Endothelial cell of umbilical vein (primary cell): ENCODE measurements around the gene DAB2IP. TPM values are rescaled to one million over a fixed set of nuclear protein-coding genes. Genes with fewer than 3 reads are reported as not detected.

Experiments
- BruUV-seq: library from RNA; stranded (reverse); fragments of 400-500 nt; replicated peaks from 2 replicates; lab custom pipeline; 2021; lab: Mats Ljungman, UMichigan
- CTCF ChIA-PET: fragments of 300-600, 350-600 bp; sonication (Branson Sonifier 250); formaldehyde crosslinking; loops from one replicate; lab custom pipeline; 2021; ENCODE audit warnings: antibody characterized with exemption, inconsistent platforms; lab: Charles Lee
- POLR2A ChIA-PET: fragments of 300-600, 350-600 bp; sonication (Branson Sonifier 250); formaldehyde crosslinking; loops from one replicate; lab custom pipeline; 2021; ENCODE audit warnings: antibody characterized with exemption, inconsistent platforms; lab: Charles Lee
- DNase-seq: peaks from one replicate; pipeline ENCODE4 v3.0.0-alpha.2; 2011; ENCODE audit warnings: low read depth, low spot score
- FAIRE-seq: peaks from 2 replicates; lab custom pipeline; 2011; peaks lifted over from hg19 to GRCh38; lab: Jason Lieb, UNC
- H2AFZ ChIP-seq: 2 replicates; pipeline ENCODE4 v1.6.0; 2012; ENCODE audit warnings: low read depth, low read length, control low read depth, inconsistent platforms
- H3K27ac ChIP-seq: 2 replicates; pipeline ENCODE4 v1.5.1; 2011; ENCODE audit warnings: low read depth, mild to moderate bottlenecking, control low read depth, low read length, moderate library complexity; ENCODE audit not compliant: insufficient read depth
- H3K27me3 ChIP-seq, 2 experiments: 2 replicates each; pipeline versions ENCODE4 v1.6.0 to v1.6.1; 2011; ENCODE audit warnings: low read length in 2 of 2, mixed read lengths in 1 of 2; ENCODE audit not compliant: control insufficient read depth in 2 of 2, insufficient read depth in 2 of 2
- H3K36me3 ChIP-seq, 2 experiments: 2 replicates in 1 of 2; 3 replicates in 1 of 2; pipeline ENCODE4 v1.5.1; 2011; ENCODE audit warnings: low read length in 2 of 2, mild to moderate bottlenecking in 1 of 2, moderate library complexity in 1 of 2; ENCODE audit not compliant: control insufficient read depth in 2 of 2, insufficient read depth in 2 of 2; ENCODE audit errors: extremely low read depth in 1 of 2
- H3K4me1 ChIP-seq: 3 replicates; pipeline ENCODE4 v1.5.1; 2011; ENCODE audit warnings: mild to moderate bottlenecking, low read length; ENCODE audit not compliant: control insufficient read depth, insufficient read depth; ENCODE audit errors: extremely low read depth
- H3K4me2 ChIP-seq: 2 replicates; pipeline ENCODE4 v1.6.1; 2011; ENCODE audit warnings: low read length, control low read depth, mixed read lengths; ENCODE audit not compliant: insufficient read depth
- H3K4me3 ChIP-seq, 3 experiments: fragments of 200-600 bp in 1 of 3; sonication (generic), shearing (Covaris generic) in 1 of 3; replicated peaks in 1 of 3; 2 replicates each; pipeline ENCODE4 v1.5.1; 2011 to 2016; ENCODE audit warnings: control low read depth in 3 of 3, low read length in 3 of 3, mild to moderate bottlenecking in 2 of 3, inconsistent platforms in 1 of 3, low read depth in 1 of 3, moderate library complexity in 1 of 3; ENCODE audit not compliant: insufficient read depth in 1 of 3
- H3K79me2 ChIP-seq: 2 replicates; pipeline ENCODE4 v1.6.0; 2012; ENCODE audit warnings: low read length, inconsistent platforms; ENCODE audit not compliant: control insufficient read depth, insufficient read depth
- H3K9ac ChIP-seq: replicated peaks from 2 replicates; pipeline ENCODE3; 2011; ENCODE audit warnings: low read length, control low read depth; ENCODE audit not compliant: insufficient read depth; ENCODE audit errors: extremely low read depth
- H3K9me1 ChIP-seq: replicated peaks from 3 replicates; pipeline ENCODE4 v1.6.0; 2011; ENCODE audit warnings: mild to moderate bottlenecking, low read length; ENCODE audit not compliant: control insufficient read depth, insufficient read depth; ENCODE audit errors: extremely low read depth
- H3K9me3 ChIP-seq: replicated peaks from 2 replicates; pipeline ENCODE4 v1.5.1; 2012; ENCODE audit warnings: low read length, inconsistent platforms; ENCODE audit not compliant: control insufficient read depth, insufficient read depth
- H4K20me1 ChIP-seq: replicated peaks from 2 replicates; pipeline ENCODE3; 2011; ENCODE audit warnings: mild to moderate bottlenecking, low read length; ENCODE audit not compliant: control insufficient read depth, insufficient read depth; ENCODE audit errors: extremely low read depth
- EZH2 ChIP-seq: IDR thresholded peaks from 2 replicates; pipeline ENCODE4 v1.6.1; 2012; ENCODE audit warnings: borderline replicate concordance, low read depth, mild to moderate bottlenecking, moderate library complexity, low read length, inconsistent platforms; ENCODE audit not compliant: severe bottlenecking
- FOS ChIP-seq: IDR thresholded peaks from 2 replicates; pipeline ENCODE4 v1.6.1; 2011; ENCODE audit warnings: mild to moderate bottlenecking, low read length, moderate library complexity, borderline replicate concordance; ENCODE audit not compliant: insufficient read depth
- GATA2 ChIP-seq: IDR thresholded peaks from 2 replicates; pipeline ENCODE4 v1.7.0; 2011; ENCODE audit warnings: low read depth, mild to moderate bottlenecking, moderate library complexity, mixed read lengths, low read length; ENCODE audit not compliant: insufficient read length, insufficient read depth
- JUN ChIP-seq: IDR thresholded peaks from 2 replicates; pipeline ENCODE4 v1.6.1; 2011; ENCODE audit warnings: borderline replicate concordance, low read depth; ENCODE audit not compliant: insufficient read length, insufficient read depth
- MYC ChIP-seq: IDR thresholded peaks from one replicate; pipeline ENCODE4 v1.6.1; 2011; ENCODE audit warnings: mild to moderate bottlenecking, low read depth, low read length
- POLR2A ChIP-seq: IDR thresholded peaks from 2 replicates; pipeline ENCODE4 v1.6.1; 2012; ENCODE audit warnings: low read depth, mild to moderate bottlenecking, control low read depth, low read length
- POLR2AphosphoS5 ChIP-seq: IDR thresholded peaks from 2 replicates; pipeline ENCODE4 v1.6.1; 2012; ENCODE audit warnings: low read depth, mild to moderate bottlenecking, control low read depth, low read length, moderate library complexity; ENCODE audit not compliant: insufficient read depth
- dilution Hi-C: fragments of 300-500 bp; cut with MboI; formaldehyde crosslinking; loops from one replicate; pipeline ENCODE4 v1.15.0; 2019; ENCODE audit warnings: low sequenced_read_pairs; ENCODE audit not compliant: extremely low pct_ligation_motif_present
- intact Hi-C: fragments of 100-400 bp; cut with micrococcal nuclease; formaldehyde crosslinking; loops from one replicate; pipeline ENCODE4 v1.10.0; 2022
- polyA plus RNA-seq, 4 experiments: library from polyadenylated mRNA; depleted of rRNA in 3 of 4; stranded (reverse) in 3 of 4; unstranded in 1 of 4; fragments of >200 nt; gene quantifications; 2 replicates each; pipeline versions ENCODE4 v1.2.1 to v1.2.3, GENCODE V29; 2011 to 2012; ENCODE audit warnings: missing spikeins in 1 of 4
- total RNA-seq: library from RNA; stranded (reverse); gene quantifications from 2 replicates; pipeline ENCODE4 v1.2.3, GENCODE V29; 2021
- TF ChIP-seq, protein P1 (sequence below), 2 donors: IDR thresholded peaks; 1 replicate in 1 of 2; 2 replicates in 1 of 2; pipeline ENCODE4 v1.5.1; 2011; ENCODE audit warnings: low read length in 2 of 2, mild to moderate bottlenecking in 2 of 2, moderate library complexity in 2 of 2, control low read depth in 1 of 2, inconsistent platforms in 1 of 2, low read depth in 1 of 2; ENCODE audit not compliant: insufficient read depth in 1 of 2; ENCODE audit errors: extremely low read depth in 1 of 2
- TF ChIP-seq, protein P2 (sequence below): IDR thresholded peaks from 2 replicates; pipeline ENCODE4 v1.6.1; 2011; ENCODE audit not compliant: insufficient read depth, insufficient read length

Gene DAB2IP
- total and polyA plus RNA-seq, 2 donors (not counting 3 experiments of a cell fraction or from before 2014, with no cell fraction given) = 29.2 to 53.6 TPM

GRCh38 chr9:121769939-121770338, 118.5 kb downstream of the DAB2IP start:
- no TSS peak for BruUV-seq
- no peak overlapping the region for H3K9ac ChIP-seq
- H4K20me1 ChIP-seq = no peaks in the 10 kb centered on the region
- H3K9me3 ChIP-seq = no peaks in the 10 kb centered on the region
- no peaks in the 10 kb centered on the region for H3K9me1 ChIP-seq
- dilution Hi-C loops = no loop called here
- DNase-seq (no peak), FAIRE-seq (no peak)
- H3K79me2 ChIP-seq = no peaks in the 10 kb centered on the region
- no peak overlapping the region for H2AFZ ChIP-seq
- H3K4me3 ChIP-seq = no peak overlapping the region
- CTCF ChIA-PET = interaction anchor here (0.8 kb wide), 1 partner anchor 27 kb away, joined by 3 read pairs; no protein-coding TSS in a partner anchor
- H3K4me1 ChIP-seq = peaks cover 23% of the 10 kb centered on the region
- H3K36me3 ChIP-seq = peaks cover 0 to 50% of the 10 kb centered on the region in 2 experiments
- no peaks in the 10 kb centered on the region for H3K27me3 ChIP-seq
- no peak overlapping the region for H3K27ac ChIP-seq
- intact Hi-C loops = no loop called here
- POLR2A ChIA-PET = no interaction called here
- TF ChIP-seq GATA2 (no peak), MYC (no peak), POLR2A (no peak), EZH2 (no peak), JUN (no peak), FOS (no peak), POLR2AphosphoS5 (no peak)
- TF ChIP-seq, protein P1, sequence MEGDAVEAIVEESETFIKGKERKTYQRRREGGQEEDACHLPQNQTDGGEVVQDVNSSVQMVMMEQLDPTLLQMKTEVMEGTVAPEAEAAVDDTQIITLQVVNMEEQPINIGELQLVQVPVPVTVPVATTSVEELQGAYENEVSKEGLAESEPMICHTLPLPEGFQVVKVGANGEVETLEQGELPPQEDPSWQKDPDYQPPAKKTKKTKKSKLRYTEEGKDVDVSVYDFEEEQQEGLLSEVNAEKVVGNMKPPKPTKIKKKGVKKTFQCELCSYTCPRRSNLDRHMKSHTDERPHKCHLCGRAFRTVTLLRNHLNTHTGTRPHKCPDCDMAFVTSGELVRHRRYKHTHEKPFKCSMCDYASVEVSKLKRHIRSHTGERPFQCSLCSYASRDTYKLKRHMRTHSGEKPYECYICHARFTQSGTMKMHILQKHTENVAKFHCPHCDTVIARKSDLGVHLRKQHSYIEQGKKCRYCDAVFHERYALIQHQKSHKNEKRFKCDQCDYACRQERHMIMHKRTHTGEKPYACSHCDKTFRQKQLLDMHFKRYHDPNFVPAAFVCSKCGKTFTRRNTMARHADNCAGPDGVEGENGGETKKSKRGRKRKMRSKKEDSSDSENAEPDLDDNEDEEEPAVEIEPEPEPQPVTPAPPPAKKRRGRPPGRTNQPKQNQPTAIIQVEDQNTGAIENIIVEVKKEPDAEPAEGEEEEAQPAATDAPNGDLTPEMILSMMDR (IDR thresholded peaks at IDR 0.05; ENCODE audit: extremely low read depth in 1 of 2, insufficient read depth in 1 of 2, low read depth in 1 of 2, low read length in 2 of 2) = no peak
- TF ChIP-seq, protein P2, sequence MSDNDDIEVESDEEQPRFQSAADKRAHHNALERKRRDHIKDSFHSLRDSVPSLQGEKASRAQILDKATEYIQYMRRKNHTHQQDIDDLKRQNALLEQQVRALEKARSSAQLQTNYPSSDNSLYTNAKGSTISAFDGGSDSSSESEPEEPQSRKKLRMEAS = no peak
- no peak overlapping the region for H3K4me2 ChIP-seq
